GM23338 (cell line): Measurements from ENCODE around the gene CACNA2D1. TPM values are rescaled to one million over a fixed set of nuclear protein-coding genes. Genes with fewer than 3 reads are reported as not detected.

Experiments
- ATAC-seq: fragments of 200-7000 bp; cut with Tn5 transposase; 3 replicates; pipeline ENCODE4 v1.9.1; 2020
- DNase-seq: peaks from one replicate; pipeline ENCODE4 v3.0.0-alpha.2; 2015; ENCODE audit warnings: low spot score
- H2AFZ ChIP-seq: fragments of 200-600 bp; sonication (generic); 2 replicates; pipeline ENCODE4 v1.8.0; 2016; ENCODE audit warnings: antibody characterized with exemption, mild to moderate bottlenecking, moderate library complexity
- H3F3A ChIP-seq: fragments of 200-600 bp; sonication (generic); replicated peaks from 2 replicates; pipeline ENCODE4 v1.8.0; 2017; ENCODE audit warnings: antibody characterized with exemption, mixed run types, low read depth
- H3K27ac ChIP-seq: fragments of 200-600 bp; sonication (generic); 2 replicates; pipeline ENCODE4 v1.6.1; 2016; ENCODE audit warnings: low read depth
- H3K27me3 ChIP-seq: fragments of 200-600 bp; sonication (generic); 2 replicates; pipeline ENCODE4 v1.8.0; 2016; ENCODE audit warnings: mild to moderate bottlenecking, mixed run types, moderate library complexity; ENCODE audit not compliant: insufficient read depth
- H3K36me3 ChIP-seq: fragments of 200-600 bp; sonication (generic); 2 replicates; pipeline ENCODE4 v1.8.0; 2016; ENCODE audit warnings: mild to moderate bottlenecking; ENCODE audit not compliant: insufficient read depth
- H3K4me1 ChIP-seq: fragments of 200-600 bp; sonication (generic); 2 replicates; pipeline ENCODE4 v1.8.0; 2016; ENCODE audit warnings: mild to moderate bottlenecking, moderate library complexity; ENCODE audit not compliant: insufficient read depth
- H3K4me2 ChIP-seq: fragments of 200-600 bp; sonication (generic); 2 replicates; pipeline ENCODE4 v1.7.1; 2017; ENCODE audit warnings: mixed run types
- H3K4me3 ChIP-seq: fragments of 200-600 bp; sonication (generic); 2 replicates; pipeline ENCODE4 v1.6.1; 2016; ENCODE audit warnings: mixed run types
- H3K79me2 ChIP-seq: fragments of 200-600 bp; sonication (generic); replicated peaks from 2 replicates; pipeline ENCODE4 v1.8.0; 2017; ENCODE audit warnings: mild to moderate bottlenecking; ENCODE audit not compliant: insufficient read depth
- H3K9me2 ChIP-seq: fragments of 200-600 bp; sonication (generic); 2 replicates; pipeline ENCODE4 v1.8.0; 2017; ENCODE audit not compliant: insufficient read depth
- H4K20me1 ChIP-seq: fragments of 200-600 bp; sonication (generic); replicated peaks from 2 replicates; pipeline ENCODE4 v1.8.0; 2017; ENCODE audit warnings: mild to moderate bottlenecking; ENCODE audit not compliant: insufficient read depth
- H3K27ac Mint-ChIP-seq: 2 replicates; pipeline ENCODE4 v1.8.0; 2020; ENCODE audit warnings: inconsistent platforms, mild to moderate bottlenecking, moderate library complexity, mixed read lengths
- H3K27me3 Mint-ChIP-seq: 3 replicates; pipeline ENCODE4 v1.8.0; 2022; ENCODE audit warnings: low read depth, mild to moderate bottlenecking, moderate library complexity, mixed read lengths, inconsistent platforms; ENCODE audit not compliant: insufficient read depth, poor library complexity
- H3K36me3 Mint-ChIP-seq: 3 replicates; pipeline ENCODE4 v1.8.0; 2021; ENCODE audit warnings: low read depth, mild to moderate bottlenecking, inconsistent platforms, moderate library complexity, mixed read lengths
- H3K4me1 Mint-ChIP-seq: 3 replicates; pipeline ENCODE4 v1.8.0; 2020; ENCODE audit warnings: mild to moderate bottlenecking, inconsistent platforms, mixed read lengths
- H3K4me3 Mint-ChIP-seq: 3 replicates; pipeline ENCODE4 v1.8.0; 2021; ENCODE audit warnings: moderate library complexity, mild to moderate bottlenecking, inconsistent platforms, mixed read lengths
- H3K9me3 Mint-ChIP-seq: 3 replicates; pipeline ENCODE4 v1.8.0; 2020; ENCODE audit warnings: moderate library complexity, mild to moderate bottlenecking, inconsistent platforms, mixed read lengths
- CREB1 ChIP-seq: fragments of 250-450 bp; sonication (Bioruptor Pico); IDR thresholded peaks from 2 replicates; pipeline ENCODE4 v1.5.0; 2020; ENCODE audit warnings: low read depth, mild to moderate bottlenecking, moderate library complexity
- EZH2 ChIP-seq: fragments of 200-600 bp; sonication (generic); IDR thresholded peaks from one replicate; pipeline ENCODE4 v1.8.0; 2017; ENCODE audit warnings: antibody characterized with exemption, mild to moderate bottlenecking, low read depth; ENCODE audit not compliant: unreplicated experiment
- EZH2phosphoT487 ChIP-seq: fragments of 200-600 bp; sonication (generic); IDR thresholded peaks from one replicate; pipeline ENCODE4 v1.8.1; 2018; ENCODE audit warnings: antibody characterized with exemption; ENCODE audit not compliant: unreplicated experiment
- JUNB ChIP-seq: IDR thresholded peaks from one replicate; pipeline ENCODE4 v1.6.1; 2016; ENCODE audit warnings: antibody characterized with exemption; ENCODE audit not compliant: unreplicated experiment
- NANOG ChIP-seq: IDR thresholded peaks from 2 replicates; pipeline ENCODE4 v1.6.1; 2016; ENCODE audit warnings: antibody characterized with exemption, borderline replicate concordance
- POLR2AphosphoS5 ChIP-seq: IDR thresholded peaks from 2 replicates; pipeline ENCODE4 v1.6.1; 2016; ENCODE audit warnings: antibody characterized with exemption, low read depth
- ZNF114 ChIP-seq: fragments of 250-450 bp; sonication (Bioruptor Pico); IDR thresholded peaks from 2 replicates; pipeline ENCODE4 v1.5.0; 2020; ENCODE audit warnings: mild to moderate bottlenecking, moderate library complexity
- ZNF331 ChIP-seq: fragments of 250-450 bp; sonication (Bioruptor Pico); IDR thresholded peaks from 2 replicates; pipeline ENCODE4 v1.5.0; 2020; ENCODE audit warnings: low read depth, mild to moderate bottlenecking, moderate library complexity
- polyA plus RNA-seq: library from polyadenylated mRNA; unstranded; fragments of >200 nt; fragmentation: Nextera tagmentation; extraction: Ambion mirVana; gene quantifications from 2 replicates; pipeline ENCODE4 v1.2.1, GENCODE V29; 2016
- total RNA-seq: library from RNA; depleted of rRNA; stranded (reverse); fragments of >200 nt; shearing (Covaris generic); gene quantifications from 2 replicates; pipeline ENCODE4 v1.2.3, GENCODE V29; 2014
- TF ChIP-seq, protein P1 (sequence below): fragments of 250-450 bp; sonication (Bioruptor Pico); IDR thresholded peaks from 2 replicates; pipeline ENCODE4 v1.5.0; 2020; ENCODE audit warnings: mild to moderate bottlenecking, moderate library complexity
- TF ChIP-seq, protein P2 (sequence below): IDR thresholded peaks from one replicate; pipeline ENCODE4 v1.6.1; 2018; ENCODE audit warnings: antibody characterized with exemption; ENCODE audit not compliant: unreplicated experiment
- TF ChIP-seq, protein P3 (sequence below): IDR thresholded peaks from 2 replicates; pipeline ENCODE4 v1.6.1; 2016; ENCODE audit warnings: antibody characterized with exemption
- TF ChIP-seq, protein P4 (sequence below), 2 experiments: fragments of 200-600 bp in 1 of 2; sonication (generic) in 1 of 2; conservative IDR thresholded peaks; 2 replicates each; pipeline versions ENCODE4 v1.5.1 to v1.6.1; 2016 to 2017; ENCODE audit warnings: antibody characterized with exemption in 2 of 2, low read depth in 2 of 2, mild to moderate bottlenecking in 2 of 2, moderate library complexity in 1 of 2

Gene CACNA2D1
- total and polyA plus RNA-seq, 2 experiments from 2014 or later = 7.0 to 20.4 TPM

DNA sequence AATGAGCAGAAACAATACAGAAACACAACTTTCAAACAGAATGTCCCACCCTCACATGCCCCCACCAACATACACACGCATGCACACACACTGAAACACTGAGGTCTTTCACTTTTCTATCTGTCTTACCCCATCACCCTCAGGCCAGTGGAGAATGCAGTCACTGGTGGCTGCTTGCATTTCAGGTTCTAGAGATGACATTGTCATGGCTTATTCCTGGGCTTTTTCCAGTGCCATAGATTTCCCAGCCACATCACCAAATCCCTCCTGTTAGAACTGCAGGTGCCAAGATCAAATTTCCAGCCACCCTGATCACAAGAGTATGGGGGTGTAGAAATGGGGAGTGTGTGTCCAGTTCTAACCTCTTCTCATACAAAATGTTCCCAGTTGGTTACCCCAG, 68.4 kb downstream of the CACNA2D1 start:
- H4K20me1 ChIP-seq = no peaks in the 10 kb centered on the region
- H3K36me3 ChIP-seq = no peaks in the 10 kb centered on the region
- no peaks in the 10 kb centered on the region for H3K79me2 ChIP-seq
- H3K27ac ChIP-seq = no peak overlapping the region
- no peak overlapping the region for H2AFZ ChIP-seq
- H3K27ac Mint-ChIP-seq = peak overlapping the region; percentile 61
- H3K36me3 Mint-ChIP-seq = no peaks in the 10 kb centered on the region
- DNase-seq (no peak), ATAC-seq (no peak)
- H3K4me2 ChIP-seq = no peak overlapping the region; the same call in 1 of the 2 replicates
- no peaks in the 10 kb centered on the region for H3F3A ChIP-seq
- H3K9me2 ChIP-seq = no peaks in the 10 kb centered on the region
- no peak overlapping the region for H3K4me3 ChIP-seq
- no peaks in the 10 kb centered on the region for H3K27me3 ChIP-seq
- TF ChIP-seq CREB1 = no peak
- no peak for TF ChIP-seq NANOG
- TF ChIP-seq, protein P1, sequence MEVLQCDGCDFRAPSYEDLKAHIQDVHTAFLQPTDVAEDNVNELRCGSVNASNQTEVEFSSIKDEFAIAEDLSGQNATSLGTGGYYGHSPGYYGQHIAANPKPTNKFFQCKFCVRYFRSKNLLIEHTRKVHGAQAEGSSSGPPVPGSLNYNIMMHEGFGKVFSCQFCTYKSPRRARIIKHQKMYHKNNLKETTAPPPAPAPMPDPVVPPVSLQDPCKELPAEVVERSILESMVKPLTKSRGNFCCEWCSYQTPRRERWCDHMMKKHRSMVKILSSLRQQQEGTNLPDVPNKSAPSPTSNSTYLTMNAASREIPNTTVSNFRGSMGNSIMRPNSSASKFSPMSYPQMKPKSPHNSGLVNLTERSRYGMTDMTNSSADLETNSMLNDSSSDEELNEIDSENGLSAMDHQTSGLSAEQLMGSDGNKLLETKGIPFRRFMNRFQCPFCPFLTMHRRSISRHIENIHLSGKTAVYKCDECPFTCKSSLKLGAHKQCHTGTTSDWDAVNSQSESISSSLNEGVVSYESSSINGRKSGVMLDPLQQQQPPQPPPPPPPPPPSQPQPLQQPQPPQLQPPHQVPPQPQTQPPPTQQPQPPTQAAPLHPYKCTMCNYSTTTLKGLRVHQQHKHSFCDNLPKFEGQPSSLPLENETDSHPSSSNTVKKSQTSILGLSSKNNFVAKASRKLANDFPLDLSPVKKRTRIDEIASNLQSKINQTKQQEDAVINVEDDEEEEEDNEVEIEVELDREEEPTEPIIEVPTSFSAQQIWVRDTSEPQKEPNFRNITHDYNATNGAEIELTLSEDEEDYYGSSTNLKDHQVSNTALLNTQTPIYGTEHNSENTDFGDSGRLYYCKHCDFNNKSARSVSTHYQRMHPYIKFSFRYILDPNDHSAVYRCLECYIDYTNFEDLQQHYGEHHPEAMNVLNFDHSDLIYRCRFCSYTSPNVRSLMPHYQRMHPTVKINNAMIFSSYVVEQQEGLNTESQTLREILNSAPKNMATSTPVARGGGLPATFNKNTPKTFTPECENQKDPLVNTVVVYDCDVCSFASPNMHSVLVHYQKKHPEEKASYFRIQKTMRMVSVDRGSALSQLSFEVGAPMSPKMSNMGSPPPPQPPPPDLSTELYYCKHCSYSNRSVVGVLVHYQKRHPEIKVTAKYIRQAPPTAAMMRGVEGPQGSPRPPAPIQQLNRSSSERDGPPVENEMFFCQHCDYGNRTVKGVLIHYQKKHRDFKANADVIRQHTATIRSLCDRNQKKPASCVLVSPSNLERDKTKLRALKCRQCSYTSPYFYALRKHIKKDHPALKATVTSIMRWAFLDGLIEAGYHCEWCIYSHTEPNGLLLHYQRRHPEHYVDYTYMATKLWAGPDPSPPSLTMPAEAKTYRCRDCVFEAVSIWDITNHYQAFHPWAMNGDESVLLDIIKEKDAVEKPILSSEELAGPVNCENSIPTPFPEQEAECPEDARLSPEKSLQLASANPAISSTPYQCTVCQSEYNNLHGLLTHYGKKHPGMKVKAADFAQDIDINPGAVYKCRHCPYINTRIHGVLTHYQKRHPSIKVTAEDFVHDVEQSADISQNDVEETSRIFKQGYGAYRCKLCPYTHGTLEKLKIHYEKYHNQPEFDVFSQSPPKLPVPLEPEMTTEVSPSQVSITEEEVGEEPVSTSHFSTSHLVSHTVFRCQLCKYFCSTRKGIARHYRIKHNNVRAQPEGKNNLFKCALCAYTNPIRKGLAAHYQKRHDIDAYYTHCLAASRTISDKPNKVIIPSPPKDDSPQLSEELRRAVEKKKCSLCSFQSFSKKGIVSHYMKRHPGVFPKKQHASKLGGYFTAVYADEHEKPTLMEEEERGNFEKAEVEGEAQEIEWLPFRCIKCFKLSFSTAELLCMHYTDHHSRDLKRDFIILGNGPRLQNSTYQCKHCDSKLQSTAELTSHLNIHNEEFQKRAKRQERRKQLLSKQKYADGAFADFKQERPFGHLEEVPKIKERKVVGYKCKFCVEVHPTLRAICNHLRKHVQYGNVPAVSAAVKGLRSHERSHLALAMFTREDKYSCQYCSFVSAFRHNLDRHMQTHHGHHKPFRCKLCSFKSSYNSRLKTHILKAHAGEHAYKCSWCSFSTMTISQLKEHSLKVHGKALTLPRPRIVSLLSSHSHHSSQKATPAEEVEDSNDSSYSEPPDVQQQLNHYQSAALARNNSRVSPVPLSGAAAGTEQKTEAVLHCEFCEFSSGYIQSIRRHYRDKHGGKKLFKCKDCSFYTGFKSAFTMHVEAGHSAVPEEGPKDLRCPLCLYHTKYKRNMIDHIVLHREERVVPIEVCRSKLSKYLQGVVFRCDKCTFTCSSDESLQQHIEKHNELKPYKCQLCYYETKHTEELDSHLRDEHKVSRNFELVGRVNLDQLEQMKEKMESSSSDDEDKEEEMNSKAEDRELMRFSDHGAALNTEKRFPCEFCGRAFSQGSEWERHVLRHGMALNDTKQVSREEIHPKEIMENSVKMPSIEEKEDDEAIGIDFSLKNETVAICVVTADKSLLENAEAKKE (CRISPR knock-in tag) = no peak
- no peak for TF ChIP-seq POLR2AphosphoS5
- TF ChIP-seq EZH2phosphoT487 = no peak
- TF ChIP-seq ZNF114 = no peak
- no peak for TF ChIP-seq EZH2
- TF ChIP-seq, protein P2, sequence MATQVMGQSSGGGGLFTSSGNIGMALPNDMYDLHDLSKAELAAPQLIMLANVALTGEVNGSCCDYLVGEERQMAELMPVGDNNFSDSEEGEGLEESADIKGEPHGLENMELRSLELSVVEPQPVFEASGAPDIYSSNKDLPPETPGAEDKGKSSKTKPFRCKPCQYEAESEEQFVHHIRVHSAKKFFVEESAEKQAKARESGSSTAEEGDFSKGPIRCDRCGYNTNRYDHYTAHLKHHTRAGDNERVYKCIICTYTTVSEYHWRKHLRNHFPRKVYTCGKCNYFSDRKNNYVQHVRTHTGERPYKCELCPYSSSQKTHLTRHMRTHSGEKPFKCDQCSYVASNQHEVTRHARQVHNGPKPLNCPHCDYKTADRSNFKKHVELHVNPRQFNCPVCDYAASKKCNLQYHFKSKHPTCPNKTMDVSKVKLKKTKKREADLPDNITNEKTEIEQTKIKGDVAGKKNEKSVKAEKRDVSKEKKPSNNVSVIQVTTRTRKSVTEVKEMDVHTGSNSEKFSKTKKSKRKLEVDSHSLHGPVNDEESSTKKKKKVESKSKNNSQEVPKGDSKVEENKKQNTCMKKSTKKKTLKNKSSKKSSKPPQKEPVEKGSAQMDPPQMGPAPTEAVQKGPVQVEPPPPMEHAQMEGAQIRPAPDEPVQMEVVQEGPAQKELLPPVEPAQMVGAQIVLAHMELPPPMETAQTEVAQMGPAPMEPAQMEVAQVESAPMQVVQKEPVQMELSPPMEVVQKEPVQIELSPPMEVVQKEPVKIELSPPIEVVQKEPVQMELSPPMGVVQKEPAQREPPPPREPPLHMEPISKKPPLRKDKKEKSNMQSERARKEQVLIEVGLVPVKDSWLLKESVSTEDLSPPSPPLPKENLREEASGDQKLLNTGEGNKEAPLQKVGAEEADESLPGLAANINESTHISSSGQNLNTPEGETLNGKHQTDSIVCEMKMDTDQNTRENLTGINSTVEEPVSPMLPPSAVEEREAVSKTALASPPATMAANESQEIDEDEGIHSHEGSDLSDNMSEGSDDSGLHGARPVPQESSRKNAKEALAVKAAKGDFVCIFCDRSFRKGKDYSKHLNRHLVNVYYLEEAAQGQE = no peak
- no peak for TF ChIP-seq JUNB
- TF ChIP-seq, protein P3, sequence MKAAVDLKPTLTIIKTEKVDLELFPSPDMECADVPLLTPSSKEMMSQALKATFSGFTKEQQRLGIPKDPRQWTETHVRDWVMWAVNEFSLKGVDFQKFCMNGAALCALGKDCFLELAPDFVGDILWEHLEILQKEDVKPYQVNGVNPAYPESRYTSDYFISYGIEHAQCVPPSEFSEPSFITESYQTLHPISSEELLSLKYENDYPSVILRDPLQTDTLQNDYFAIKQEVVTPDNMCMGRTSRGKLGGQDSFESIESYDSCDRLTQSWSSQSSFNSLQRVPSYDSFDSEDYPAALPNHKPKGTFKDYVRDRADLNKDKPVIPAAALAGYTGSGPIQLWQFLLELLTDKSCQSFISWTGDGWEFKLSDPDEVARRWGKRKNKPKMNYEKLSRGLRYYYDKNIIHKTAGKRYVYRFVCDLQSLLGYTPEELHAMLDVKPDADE = no peak
- no peak for TF ChIP-seq ZNF331 (CRISPR knock-in tag)
- TF ChIP-seq, protein P4, sequence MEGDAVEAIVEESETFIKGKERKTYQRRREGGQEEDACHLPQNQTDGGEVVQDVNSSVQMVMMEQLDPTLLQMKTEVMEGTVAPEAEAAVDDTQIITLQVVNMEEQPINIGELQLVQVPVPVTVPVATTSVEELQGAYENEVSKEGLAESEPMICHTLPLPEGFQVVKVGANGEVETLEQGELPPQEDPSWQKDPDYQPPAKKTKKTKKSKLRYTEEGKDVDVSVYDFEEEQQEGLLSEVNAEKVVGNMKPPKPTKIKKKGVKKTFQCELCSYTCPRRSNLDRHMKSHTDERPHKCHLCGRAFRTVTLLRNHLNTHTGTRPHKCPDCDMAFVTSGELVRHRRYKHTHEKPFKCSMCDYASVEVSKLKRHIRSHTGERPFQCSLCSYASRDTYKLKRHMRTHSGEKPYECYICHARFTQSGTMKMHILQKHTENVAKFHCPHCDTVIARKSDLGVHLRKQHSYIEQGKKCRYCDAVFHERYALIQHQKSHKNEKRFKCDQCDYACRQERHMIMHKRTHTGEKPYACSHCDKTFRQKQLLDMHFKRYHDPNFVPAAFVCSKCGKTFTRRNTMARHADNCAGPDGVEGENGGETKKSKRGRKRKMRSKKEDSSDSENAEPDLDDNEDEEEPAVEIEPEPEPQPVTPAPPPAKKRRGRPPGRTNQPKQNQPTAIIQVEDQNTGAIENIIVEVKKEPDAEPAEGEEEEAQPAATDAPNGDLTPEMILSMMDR (conservative IDR thresholded peaks at IDR 0.05; ENCODE audit: low read depth in 2 of 2) = no peak
- no peaks in the 10 kb centered on the region for H3K9me3 Mint-ChIP-seq
- H3K4me1 Mint-ChIP-seq = peaks cover 17% of the 10 kb centered on the region
- H3K27me3 Mint-ChIP-seq = no peaks in the 10 kb centered on the region
- H3K4me3 Mint-ChIP-seq = no peak overlapping the region
- H3K4me1 ChIP-seq = peaks cover 6% of the 10 kb centered on the region
